GM18907 (cell line): ENCODE results near the gene MCF2L2.

Experiments used
- ATAC-seq: cut with Tn5 transposase; IDR thresholded peaks from one replicate; pipeline ENCODE4 v1.9.1; 2021; ENCODE audit warnings: mild to moderate bottlenecking, moderate library complexity; ENCODE audit not compliant: unreplicated experiment

MCF2L2 gene

GRCh38 chr3:183300996-183301562 lies 127.3 kb downstream of the MCF2L2 start:
- ATAC-seq = no peak

GRCh38 chr3:183299976-183300375 lies 128.4 kb downstream of the MCF2L2 start:
- ATAC-seq = no peak

GRCh38 chr3:183298701-183299153 lies 129.7 kb downstream of the MCF2L2 start:
- ATAC-seq = no peak

GRCh38 chr3:183296944-183297343 lies 131.5 kb downstream of the MCF2L2 start:
- ATAC-seq = no peak

GRCh38 chr3:183295211-183295610 lies 133.2 kb downstream of the MCF2L2 start:
- ATAC-seq = no peak

GRCh38 chr3:183293966-183294365 lies 134.5 kb downstream of the MCF2L2 start:
- no peak for ATAC-seq

- ATAC-seq = no peak
Observed at GRCh38 chr3:183291497-183292031, 136.9 kb downstream of the MCF2L2 start.

GRCh38 chr3:183290216-183290615 lies 138.2 kb downstream of the MCF2L2 start:
- ATAC-seq = no peak

- ATAC-seq = no peak
Observed at GRCh38 chr3:183288117-183288516, 140.3 kb downstream of the MCF2L2 start.

- no peak for ATAC-seq
Observed at GRCh38 chr3:183287301-183287971, 141.0 kb downstream of the MCF2L2 start.

GRCh38 chr3:183285828-183286457 lies 142.5 kb downstream of the MCF2L2 start:
- ATAC-seq = peak; percentile 98

- ATAC-seq = no peak
Observed at GRCh38 chr3:183285318-183285717, 143.1 kb downstream of the MCF2L2 start.

- ATAC-seq = no peak
Observed at GRCh38 chr3:183284570-183284969, 143.8 kb downstream of the MCF2L2 start.

- ATAC-seq = no peak
Observed at GRCh38 chr3:183283886-183284285, 144.5 kb downstream of the MCF2L2 start.

- no peak for ATAC-seq
Observed at GRCh38 chr3:183281126-183281797, 147.2 kb downstream of the MCF2L2 start.

- ATAC-seq = no peak
Observed at GRCh38 chr3:183279371-183279770, 149.0 kb downstream of the MCF2L2 start.

- no peak for ATAC-seq
Observed at GRCh38 chr3:183278479-183279088, 149.8 kb downstream of the MCF2L2 start.

- no peak for ATAC-seq
Observed at GRCh38 chr3:183277260-183277659, 151.2 kb downstream of the MCF2L2 start.

- ATAC-seq = no peak
Observed at GRCh38 chr3:183275937-183276336, 152.5 kb downstream of the MCF2L2 start.

GRCh38 chr3:183275418-183275817 lies 153.0 kb downstream of the MCF2L2 start:
- ATAC-seq = no peak

GRCh38 chr3:183274609-183275008 lies 153.8 kb downstream of the MCF2L2 start:
- no peak for ATAC-seq
